HepG2 (cell line): ENCODE results near the gene FAM177B. TPM values are rescaled to one million over a fixed set of nuclear protein-coding genes. Genes with fewer than 3 reads are reported as not detected.

Source experiments
- ATAC-seq: fragments of 200-7000 bp; cut with Tn5 transposase; 3 replicates; pipeline ENCODE4 v1.9.1; 2020; ENCODE audit warnings: mild to moderate bottlenecking, moderate library complexity
- BruUV-seq: library from RNA; stranded (reverse); fragments of 400-500 nt; replicated peaks from 2 replicates; lab custom pipeline; 2021; lab: Mats Ljungman, UMichigan
- CTCF ChIA-PET: fragments of 300-600 bp; formaldehyde crosslinking; extraction: SDS; loops from one replicate; lab custom pipeline; 2021; ENCODE audit warnings: low total read pairs, inconsistent platforms, low intra/inter-chr PET ratio; lab: Yijun Ruan, JAX
- POLR2A ChIA-PET: fragments of 350-600 bp; sonication (Branson Sonifier 250); formaldehyde crosslinking; loops from one replicate; lab custom pipeline; 2020; ENCODE audit warnings: antibody characterized with exemption, inconsistent platforms; lab: Yijun Ruan, JAX
- DNase-seq: peaks from one replicate; pipeline ENCODE4 v3.0.0-alpha.2; 2015; ENCODE audit warnings: low spot score
- FAIRE-seq: peaks from 3 replicates; lab custom pipeline; 2011; peaks lifted over from hg19 to GRCh38; lab: Jason Lieb, UNC
- H2AFZ ChIP-seq: one replicate; pipeline ENCODE4 v1.6.1; 2011; ENCODE audit warnings: low read length, inconsistent platforms
- H3K27ac ChIP-seq: fragments of 300-600 bp; 3 replicates; pipeline ENCODE4 v1.8.0; 2011; ENCODE audit warnings: mixed run types, mild to moderate bottlenecking, mixed read lengths, low read length, inconsistent platforms; ENCODE audit not compliant: insufficient read depth; ENCODE audit errors: extremely low read length
- H3K27me3 ChIP-seq, 2 experiments: fragments of 200-600 bp in 1 of 2; 2 replicates in 1 of 2; 3 replicates in 1 of 2; pipeline versions ENCODE4 v1.6.0 to v1.8.0; 2011; ENCODE audit warnings: low read length in 2 of 2, mild to moderate bottlenecking in 2 of 2, moderate library complexity in 2 of 2, inconsistent platforms in 1 of 2; ENCODE audit not compliant: insufficient read depth in 2 of 2, control insufficient read depth in 1 of 2
- H3K36me3 ChIP-seq, 2 experiments: fragments of 200-600 bp in 1 of 2; replicated peaks in 1 of 2; 2 replicates in 1 of 2; 3 replicates in 1 of 2; pipeline versions ENCODE4 v1.5.1 to v1.8.0; 2011; ENCODE audit warnings: low read length in 2 of 2, inconsistent platforms in 1 of 2; ENCODE audit not compliant: insufficient read depth in 2 of 2, control insufficient read depth in 1 of 2
- H3K4me1 ChIP-seq: 2 replicates; pipeline ENCODE4 v1.5.1; 2012; ENCODE audit warnings: low read length, inconsistent platforms; ENCODE audit not compliant: insufficient read depth
- H3K4me2 ChIP-seq: 2 replicates; pipeline ENCODE4 v1.6.0; 2011; ENCODE audit warnings: low read depth, low read length, inconsistent platforms
- H3K4me3 ChIP-seq, 3 experiments: fragments of 200-600 bp in 1 of 3; sonication (generic), shearing (Covaris generic) in 1 of 3; replicated peaks in 1 of 3; 2 replicates each; pipeline ENCODE4 v1.5.1; 2011 to 2016; ENCODE audit warnings: low read length in 3 of 3, inconsistent platforms in 2 of 3, low read depth in 2 of 3, mild to moderate bottlenecking in 2 of 3, control low read depth in 1 of 3, mixed read lengths in 1 of 3; ENCODE audit not compliant: insufficient read depth in 1 of 3
- H3K79me2 ChIP-seq: one replicate; pipeline ENCODE4 v1.6.1; 2011; ENCODE audit warnings: low read length, inconsistent platforms; ENCODE audit not compliant: insufficient read depth
- H3K9ac ChIP-seq: 2 replicates; pipeline ENCODE4 v1.6.0; 2011; ENCODE audit warnings: mild to moderate bottlenecking, low read depth, low read length, inconsistent platforms; ENCODE audit not compliant: insufficient read depth
- H3K9me3 ChIP-seq: 2 replicates; pipeline ENCODE4 v1.5.1; 2012; ENCODE audit warnings: mild to moderate bottlenecking, low read length
- H4K20me1 ChIP-seq: 2 replicates; pipeline ENCODE4 v1.6.0; 2011; ENCODE audit warnings: inconsistent platforms, mild to moderate bottlenecking, low read length, moderate library complexity; ENCODE audit not compliant: insufficient read depth
- HOXA5 ChIP-seq: sonication (generic); formaldehyde crosslinking; IDR thresholded peaks from 2 replicates; pipeline ENCODE4 v1.4.0; 2020; ENCODE audit warnings: missing genetic modification reagents
- KAT7 ChIP-seq: IDR thresholded peaks from 2 replicates; pipeline ENCODE4 v1.6.1; 2018; ENCODE audit warnings: borderline replicate concordance, missing compliant biosample characterization
- ZNF3 ChIP-seq: IDR thresholded peaks from 2 replicates; pipeline ENCODE4 v1.7.0; 2017; ENCODE audit warnings: inconsistent platforms
- ZNF30 ChIP-seq: sonication (generic); formaldehyde crosslinking; IDR thresholded peaks from 2 replicates; pipeline ENCODE4 v1.5.0; 2020; ENCODE audit warnings: mild to moderate bottlenecking, missing genetic modification reagents
- ZNF317 ChIP-seq: sonication (generic); formaldehyde crosslinking; IDR thresholded peaks from 2 replicates; pipeline ENCODE4 v1.5.0; 2020; ENCODE audit warnings: mild to moderate bottlenecking, missing genetic modification reagents
- ZNF343 ChIP-seq: sonication (generic); formaldehyde crosslinking; IDR thresholded peaks from 2 replicates; pipeline ENCODE4 v1.4.0; 2020; ENCODE audit warnings: mild to moderate bottlenecking, missing genetic modification reagents
- ZNF431 ChIP-seq: sonication (generic); formaldehyde crosslinking; IDR thresholded peaks from 2 replicates; pipeline ENCODE4 v1.9.0; 2022; ENCODE audit warnings: missing genetic modification reagents, low read depth, mild to moderate bottlenecking, borderline replicate concordance
- ZNF616 ChIP-seq: sonication (generic); formaldehyde crosslinking; IDR thresholded peaks from 2 replicates; pipeline ENCODE4 v1.5.0; 2020; ENCODE audit warnings: low read depth, mild to moderate bottlenecking, missing genetic modification reagents
- ZNF703 ChIP-seq: sonication (generic); formaldehyde crosslinking; IDR thresholded peaks from 2 replicates; pipeline ENCODE4 v1.5.1; 2020; ENCODE audit warnings: missing genetic modification reagents, mild to moderate bottlenecking, moderate library complexity, borderline replicate concordance
- WGBS: methylation state at CpG from one replicate; pipeline ENCODE4 v1.1.6; 2017; ENCODE audit warnings: low lambda C conversion rate; 5-methylcytosine and 5-hydroxymethylcytosine counted together
- in situ Hi-C: cut with HindIII; loops from 2 replicates; pipeline ENCODE4 v1.10.0; 2017; ENCODE audit warnings: low pct_unique_long_range_greater_than_20kb; ENCODE audit not compliant: extremely low pct_ligation_motif_present
- intact Hi-C: fragments of 100-400 bp; cut with micrococcal nuclease; formaldehyde crosslinking; loops from one replicate; pipeline ENCODE4 v1.10.0; 2022; ENCODE audit not compliant: unreplicated experiment
- polyA plus RNA-seq, 8 experiments: library from polyadenylated mRNA; depleted of rRNA in 3 of 8; stranded (reverse) in 7 of 8; unstranded in 1 of 8; fragments of >200 nt; fragmentation: Illumina TruSeq in 4 of 8; extraction: Trizol in 4 of 8; gene quantifications; 2 replicates each; pipeline versions ENCODE4 v1.2.1 to v1.2.3, GENCODE V29; 2011 to 2016; ENCODE audit warnings: low read depth in 4 of 8, missing spikeins in 1 of 8, mixed read lengths in 1 of 8; ENCODE audit not compliant: insufficient read depth in 1 of 8
- total RNA-seq, 5 experiments: library from RNA; depleted of rRNA; stranded (reverse); fragments of >200 nt; fragmentation: Illumina TruSeq; extraction: Trizol; gene quantifications; 2 replicates each; pipeline ENCODE4 v1.2.3, GENCODE V29; 2016; ENCODE audit warnings: low read depth in 1 of 5

FAM177B gene
- total and polyA plus RNA-seq, 2 of the 13 experiments (the other 11 are each of a cell fraction or from before 2014, with no cell fraction given): 0.05 TPM; not detected in 1

- in situ Hi-C loops: loop anchor here (5.0 kb wide), 1 partner anchor 297 kb away; no protein-coding TSS in a partner anchor
- no peak overlapping the region for H3K4me2 ChIP-seq
- DNase-seq: no peak
- no peak for TF ChIP-seq ZNF343 (CRISPR knock-in tag)
- no peak for TF ChIP-seq ZNF30 (CRISPR knock-in tag)
- TF ChIP-seq ZNF431 (CRISPR knock-in tag): no peak
- TF ChIP-seq ZNF3 (CRISPR knock-in tag): no peak
- TF ChIP-seq ZNF616 (CRISPR knock-in tag): no peak
- no peak for TF ChIP-seq ZNF317 (CRISPR knock-in tag)
- TF ChIP-seq KAT7 (CRISPR knock-in tag): no peak
- no peak for TF ChIP-seq ZNF703 (CRISPR knock-in tag)
- no peak for TF ChIP-seq HOXA5 (CRISPR knock-in tag)
- no peaks in the 10 kb centered on the region for H3K79me2 ChIP-seq
- H4K20me1 ChIP-seq: no peaks in the 10 kb centered on the region
- no peak overlapping the region for H2AFZ ChIP-seq
- H3K27ac ChIP-seq: no peak overlapping the region
- CTCF ChIA-PET: no interaction called here
- no peak for FAIRE-seq
- WGBS: 23% methylated on average over 4 of the region's 4 CpGs
- intact Hi-C loops: no loop called here
- BruUV-seq: no TSS peak
- H3K4me3 ChIP-seq: no peak overlapping the region
- POLR2A ChIA-PET: no interaction called here
- ATAC-seq: no peak
- H3K27me3 ChIP-seq: no peaks in the 10 kb centered on the region; a peak in 1 of 5 replicates
- no peaks in the 10 kb centered on the region for H3K36me3 ChIP-seq
- no peak overlapping the region for H3K9ac ChIP-seq
- no peaks in the 10 kb centered on the region for H3K4me1 ChIP-seq
- no peaks in the 10 kb centered on the region for H3K9me3 ChIP-seq
Measured at GRCh38 chr1:222790520-222790919, 53.5 kb downstream of the FAM177B start.
